GM19467 (cell line): Measurements from ENCODE around the gene EXOG.
A peak's percentile ranks its signal among the peaks of the same experiment; 100 is the strongest.

Experiments used
- ATAC-seq: cut with Tn5 transposase; IDR thresholded peaks from one replicate; pipeline ENCODE4 v1.9.1; 2021; ENCODE audit warnings: mild to moderate bottlenecking, moderate library complexity; ENCODE audit not compliant: unreplicated experiment

EXOG gene, protein sequence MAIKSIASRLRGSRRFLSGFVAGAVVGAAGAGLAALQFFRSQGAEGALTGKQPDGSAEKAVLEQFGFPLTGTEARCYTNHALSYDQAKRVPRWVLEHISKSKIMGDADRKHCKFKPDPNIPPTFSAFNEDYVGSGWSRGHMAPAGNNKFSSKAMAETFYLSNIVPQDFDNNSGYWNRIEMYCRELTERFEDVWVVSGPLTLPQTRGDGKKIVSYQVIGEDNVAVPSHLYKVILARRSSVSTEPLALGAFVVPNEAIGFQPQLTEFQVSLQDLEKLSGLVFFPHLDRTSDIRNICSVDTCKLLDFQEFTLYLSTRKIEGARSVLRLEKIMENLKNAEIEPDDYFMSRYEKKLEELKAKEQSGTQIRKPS

GRCh38 chr3:38496131-38496910, at the start of gene EXOG:
EXOG (plus strand) TSS chr3:38496340; CDS start chr3:38496368, 28 bp downstream.
- ATAC-seq: peak; percentile 86

DNA sequence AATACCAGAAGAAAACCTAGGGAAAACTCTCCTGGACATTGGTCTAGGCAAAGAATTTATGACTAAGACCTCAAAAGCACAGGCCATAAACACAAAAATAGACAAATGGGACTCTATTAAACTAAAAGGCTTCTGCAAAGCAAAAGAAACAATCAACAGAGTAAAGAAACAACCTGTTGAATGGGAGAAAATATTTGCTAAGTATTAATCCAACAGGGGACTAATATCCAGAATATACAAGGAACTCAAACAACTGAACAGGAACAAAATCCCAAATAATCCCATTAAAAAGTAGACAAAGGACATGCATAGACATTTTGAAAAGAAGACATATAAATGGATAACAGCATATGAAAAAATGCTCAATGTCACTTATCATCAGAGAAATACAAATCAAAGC, 49.3 kb upstream of the EXOG start:
- ATAC-seq: no peak

- no peak for ATAC-seq
Observed at GRCh38 chr3:38450853-38451252, 45.3 kb upstream of the EXOG start.

DNA sequence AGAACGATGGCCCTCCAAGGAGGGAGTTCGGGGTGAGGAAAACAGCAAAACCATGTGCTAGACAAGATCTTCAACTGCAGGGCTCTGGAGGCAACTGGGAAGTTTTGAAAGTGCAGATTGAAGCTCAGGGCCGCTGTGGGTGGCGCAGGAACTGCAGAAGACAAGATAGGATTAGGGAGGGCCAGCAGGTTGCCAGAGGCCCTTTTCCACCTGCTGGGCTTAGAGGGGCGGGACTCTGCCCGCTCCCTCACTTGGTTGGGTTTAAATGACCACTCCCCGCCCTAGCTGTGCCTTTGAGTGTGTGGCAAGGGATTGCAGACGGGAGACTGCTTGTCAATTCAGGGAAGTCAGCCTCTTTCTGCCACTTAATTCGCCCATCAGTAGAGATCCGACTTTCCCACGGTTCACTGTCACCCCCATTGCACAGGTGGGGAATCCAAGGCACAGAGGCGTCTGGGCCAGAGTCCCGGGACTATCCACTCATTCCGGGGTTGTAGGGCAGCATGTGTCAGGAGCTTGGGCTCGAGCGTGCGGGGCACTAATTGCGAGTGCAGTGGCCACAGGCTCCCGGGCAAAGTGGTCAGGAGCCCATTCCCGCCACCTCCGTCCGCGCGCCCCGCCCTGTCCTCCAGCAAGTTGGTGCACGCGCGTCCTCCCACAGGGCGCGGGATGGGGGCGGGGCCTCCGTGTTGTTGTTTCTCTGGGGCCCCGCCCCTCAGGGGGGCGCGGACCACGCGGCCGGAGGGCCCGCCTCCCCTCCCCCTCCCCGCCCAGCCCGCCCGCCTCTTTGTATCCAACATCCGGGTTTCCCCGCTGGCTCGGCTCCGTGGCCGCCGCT, 42.8 kb upstream of the EXOG start, which contains the start of gene ACVR2B:
Gene ACVR2B (plus strand): TSS at position 816 of the 838 bp plus-strand sequence. CDS start 433 bp downstream, outside the sequence.
- ATAC-seq: no peak

GRCh38 chr3:38453913-38454177, 42.3 kb upstream of the EXOG start:
- no peak for ATAC-seq

DNA sequence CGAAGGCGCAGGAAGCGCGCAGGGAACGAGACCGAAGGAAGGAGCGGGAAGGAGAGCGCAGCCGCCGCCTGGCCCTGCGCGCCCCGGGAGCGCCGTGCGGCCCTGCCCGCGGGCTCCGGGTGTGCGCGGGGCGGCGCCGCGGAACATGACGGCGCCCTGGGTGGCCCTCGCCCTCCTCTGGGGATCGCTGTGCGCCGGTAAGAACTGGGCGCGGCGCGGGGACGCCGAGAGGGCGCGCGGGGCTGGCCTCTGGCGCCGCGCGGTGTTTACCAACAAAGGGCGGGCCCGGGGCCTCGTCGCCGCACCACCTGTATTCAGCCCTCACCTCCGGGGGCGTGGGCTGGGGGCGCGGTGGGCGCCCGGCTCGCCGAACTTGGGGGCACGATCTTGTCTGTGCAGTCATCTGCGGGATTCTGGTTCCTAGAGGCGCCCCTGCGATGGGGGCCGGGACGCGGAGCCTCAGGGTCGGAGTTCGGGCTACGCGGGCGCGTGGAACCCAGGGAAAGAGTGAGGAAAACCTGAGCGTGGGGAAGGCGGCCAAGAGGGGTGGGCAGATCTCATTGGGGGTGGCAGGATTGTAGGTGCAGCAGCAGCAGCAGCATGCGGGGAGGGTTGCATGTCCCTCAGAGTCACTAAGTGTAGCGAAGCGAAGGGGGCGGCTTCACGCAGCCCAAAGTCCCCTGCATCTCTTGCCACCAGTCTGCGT, 41.8 kb upstream of the EXOG start:
- no peak for ATAC-seq

GRCh38 chr3:38454884-38455638, 41.1 kb upstream of the EXOG start:
- ATAC-seq: no peak

DNA sequence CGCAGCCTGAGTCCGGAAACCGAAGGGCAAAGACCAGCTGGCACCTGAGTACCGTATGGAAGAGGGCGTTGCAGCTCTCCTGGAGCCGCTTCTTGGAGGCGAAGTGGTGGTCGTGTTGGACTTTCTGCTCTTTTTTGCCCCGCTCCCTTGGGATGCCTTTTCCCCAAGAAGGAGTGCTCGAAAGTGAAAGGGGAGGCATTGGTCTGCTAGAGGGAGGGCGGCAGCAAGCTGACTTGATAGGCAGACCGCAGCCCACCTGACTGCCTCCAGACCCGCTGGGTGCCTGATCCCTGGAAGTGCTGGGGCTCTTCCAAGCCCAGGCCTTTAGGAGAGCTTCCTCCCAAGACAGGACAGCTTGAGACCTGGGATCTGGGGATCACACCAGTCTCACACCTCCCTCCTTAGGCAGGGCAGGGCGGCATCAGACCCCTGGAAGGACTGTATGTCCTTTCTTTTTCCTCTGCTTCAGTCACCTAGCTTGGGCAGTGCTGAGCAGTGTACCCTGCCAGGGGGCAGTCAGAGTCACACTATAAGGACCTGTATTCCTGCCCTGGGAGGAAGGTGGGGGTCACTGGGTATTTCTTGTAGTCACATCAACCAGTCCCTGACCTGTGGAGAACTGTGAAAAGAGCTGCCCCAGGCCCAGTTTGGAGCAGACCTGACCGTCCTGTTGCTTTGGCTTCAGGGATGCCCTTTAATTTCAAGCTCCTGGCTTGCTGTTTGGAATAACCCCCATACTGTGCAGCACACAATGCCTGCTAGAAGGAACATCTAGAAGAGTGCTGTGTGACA, 40.3 kb upstream of the EXOG start:
- ATAC-seq: no peak

- ATAC-seq: no peak
Observed at GRCh38 chr3:38457111-38458003, 38.8 kb upstream of the EXOG start.

GRCh38 chr3:38458796-38459498, 37.2 kb upstream of the EXOG start:
- ATAC-seq: no peak

- no peak for ATAC-seq
Observed at GRCh38 chr3:38459499-38460048, 36.6 kb upstream of the EXOG start.

DNA sequence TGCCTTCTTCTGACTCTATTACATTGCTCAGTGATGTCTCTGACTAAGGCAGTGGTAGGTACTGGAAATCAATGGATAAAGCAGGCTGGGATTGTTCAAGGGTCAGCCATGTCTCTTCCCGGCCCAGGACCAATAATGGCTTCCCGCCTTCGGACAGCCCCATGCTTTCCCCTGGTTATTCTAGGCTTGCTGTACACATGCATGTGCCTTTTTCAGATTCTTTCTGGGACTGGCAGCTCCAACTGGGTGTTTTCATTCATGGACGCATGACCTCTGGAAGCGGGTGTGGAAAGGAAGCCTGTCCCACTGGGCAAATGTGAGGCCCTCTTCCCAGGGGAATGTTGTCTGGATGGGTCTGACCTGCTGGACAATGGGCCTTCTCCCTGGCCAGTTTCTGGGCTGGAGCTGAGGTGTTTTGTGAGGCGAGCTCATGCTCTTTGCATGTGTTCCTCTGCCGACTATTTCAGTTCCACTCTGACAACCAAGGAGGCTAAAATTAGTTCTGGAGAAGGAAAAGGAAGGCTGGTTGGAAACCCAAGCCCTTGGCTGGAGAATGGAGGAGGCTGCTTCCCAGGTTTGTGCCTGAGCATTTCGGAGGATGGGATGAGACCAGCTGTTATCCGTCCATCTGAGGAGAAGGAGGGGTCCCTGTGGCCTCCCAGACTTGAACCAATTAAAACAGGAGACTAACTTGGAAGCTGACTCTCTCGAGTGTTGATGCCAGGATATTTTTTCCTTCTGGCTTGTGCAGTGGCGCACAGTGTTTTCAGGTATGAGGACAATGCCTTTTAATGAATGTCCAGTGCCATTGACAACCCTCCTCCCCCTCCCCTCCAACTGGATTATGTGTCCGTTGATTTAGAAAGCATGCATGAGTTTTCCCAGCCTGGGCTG, 35.5 kb upstream of the EXOG start:
- no peak for ATAC-seq

DNA sequence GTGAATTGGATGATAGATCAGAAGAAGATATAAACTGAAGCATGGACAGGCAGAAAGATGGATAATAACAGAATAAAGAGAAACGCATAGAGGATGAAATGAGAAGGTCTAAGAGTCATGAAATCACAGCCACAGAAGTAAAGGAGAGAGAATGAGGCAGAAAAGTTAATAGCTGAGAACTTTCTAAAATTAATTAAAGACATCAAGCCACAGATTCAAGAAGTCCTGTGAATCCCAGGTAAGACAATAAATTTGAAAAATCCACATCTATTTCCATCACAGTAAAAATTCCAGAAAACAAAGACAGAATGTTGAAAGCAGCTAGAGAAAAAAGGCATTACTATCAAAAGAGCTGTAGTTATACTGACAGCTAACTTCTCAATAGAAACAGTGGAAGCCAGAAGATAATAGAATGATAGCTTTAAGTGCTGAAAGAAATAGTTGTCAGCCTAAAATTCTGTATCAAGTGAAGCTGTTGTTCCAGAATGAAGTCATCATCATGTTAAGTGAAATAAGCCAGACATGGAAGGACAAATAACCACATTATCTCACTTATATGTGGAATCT, 30.5 kb upstream of the EXOG start:
- ATAC-seq: no peak

DNA sequence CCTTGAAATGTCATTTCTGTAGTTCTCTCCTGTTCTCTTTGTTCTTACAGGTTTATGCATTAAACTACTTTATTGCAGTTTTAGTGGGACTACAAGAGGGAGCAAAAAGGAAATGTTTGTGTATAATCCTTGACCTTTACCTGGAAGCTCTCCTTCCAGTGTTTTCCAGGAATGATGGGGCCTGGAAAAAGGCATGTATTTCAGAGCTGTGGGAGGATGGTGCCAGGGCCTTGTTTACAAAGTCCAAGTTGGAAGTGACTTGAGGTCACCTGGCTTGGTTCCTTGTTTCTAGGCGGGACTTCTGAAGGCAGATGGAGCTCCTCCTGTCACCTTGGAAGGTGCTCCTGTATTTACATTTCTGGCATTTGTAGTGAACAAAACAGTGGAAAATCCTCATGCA, 27.4 kb upstream of the EXOG start:
- ATAC-seq: no peak

DNA sequence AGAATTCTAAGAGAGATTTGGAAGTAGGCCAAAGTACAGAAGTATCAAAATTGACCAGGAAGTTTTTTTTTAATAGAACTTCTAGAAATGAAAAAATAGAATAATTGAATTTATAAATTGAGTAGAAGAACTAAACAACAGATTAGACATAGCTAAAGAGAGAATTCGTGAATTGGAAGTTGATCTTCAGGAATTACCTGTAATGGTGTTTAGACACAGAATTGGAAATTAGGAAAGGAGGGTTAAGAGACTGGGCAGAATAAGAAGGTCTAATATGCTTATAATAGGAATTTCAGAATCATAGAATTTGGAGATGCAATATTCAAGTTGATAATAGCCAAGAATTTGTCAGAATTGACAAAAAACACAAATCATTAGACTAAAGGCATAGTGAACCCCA, 26.3 kb upstream of the EXOG start:
- ATAC-seq: no peak

- ATAC-seq: no peak
Observed at GRCh38 chr3:38471260-38471857, 24.8 kb upstream of the EXOG start.
